Measurements from ENCODE around the gene HPSE2.
"Not testable (repeated sequence)": the region's sequence is repeated elsewhere in the genome, so short reads cannot be mapped to it uniquely, and the experiment has no call there.

Gene HPSE2

DNA sequence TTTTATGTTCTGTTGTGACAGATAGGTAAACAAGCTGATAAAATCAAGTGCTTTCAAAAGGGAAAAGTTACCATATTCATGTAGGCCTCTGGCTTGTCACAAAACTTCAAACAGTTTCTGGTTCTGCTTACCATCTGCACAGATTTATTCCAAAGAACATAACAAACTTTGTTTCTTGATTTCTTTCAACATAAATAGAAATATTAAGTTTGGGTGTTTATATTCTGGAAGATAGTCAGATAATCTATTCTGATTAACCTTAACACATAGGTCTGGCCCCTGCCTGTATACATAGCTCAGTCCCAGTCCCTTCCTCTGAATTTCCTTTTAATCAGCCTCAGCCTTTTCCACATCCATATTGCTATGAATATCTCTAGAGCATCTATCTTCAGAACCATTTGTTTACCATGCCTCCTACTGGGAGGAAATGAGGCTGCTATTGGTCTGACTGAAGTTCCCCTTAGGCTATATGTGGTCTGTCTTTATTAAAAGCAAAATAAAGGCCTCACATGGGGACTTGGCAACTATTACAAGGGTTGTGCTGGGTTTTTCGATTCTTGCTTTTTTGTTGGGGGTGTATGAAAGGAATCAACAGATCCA lies 319.0 kb downstream of the HPSE2 start:
- DNase-seq: no peak

DNA sequence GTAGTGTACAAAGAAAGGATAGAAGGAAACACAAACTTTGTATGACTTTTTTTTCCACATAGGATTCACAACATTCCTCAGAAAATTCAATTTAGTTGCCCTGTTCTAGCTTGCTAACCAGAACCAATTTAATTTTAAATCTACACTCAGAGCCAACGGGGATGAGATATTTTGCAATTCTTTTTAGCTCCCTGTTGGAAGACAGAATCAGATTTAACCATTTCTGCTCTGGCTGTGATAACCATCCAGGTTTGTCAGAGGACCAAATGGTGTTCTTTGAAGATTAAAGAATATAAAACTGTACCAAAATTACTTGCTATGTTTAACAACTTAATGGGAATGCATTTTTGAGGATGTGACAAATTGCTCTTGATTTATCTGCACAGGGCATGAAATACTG lies 319.7 kb downstream of the HPSE2 start:
- DNase-seq: no peak

DNA sequence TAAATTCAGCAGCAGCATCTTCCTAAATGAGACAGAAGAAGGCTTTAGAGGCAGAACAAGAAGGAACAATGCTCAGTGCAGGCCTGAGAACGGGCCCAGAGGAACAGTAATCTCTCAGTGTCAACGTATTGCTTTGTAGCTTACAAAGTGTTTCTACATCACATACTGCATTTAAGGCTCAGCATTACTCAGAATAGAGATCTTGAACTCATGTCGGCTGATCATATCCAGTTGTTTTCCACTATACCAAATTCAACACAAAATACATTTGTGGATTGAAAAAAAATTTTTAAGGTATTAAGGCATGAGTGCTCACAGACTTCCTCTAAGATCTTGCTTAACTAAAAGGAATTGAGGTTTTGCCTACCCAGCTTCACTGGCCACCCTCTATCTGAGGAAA lies 325.1 kb downstream of the HPSE2 start:
- no peak for DNase-seq

DNA sequence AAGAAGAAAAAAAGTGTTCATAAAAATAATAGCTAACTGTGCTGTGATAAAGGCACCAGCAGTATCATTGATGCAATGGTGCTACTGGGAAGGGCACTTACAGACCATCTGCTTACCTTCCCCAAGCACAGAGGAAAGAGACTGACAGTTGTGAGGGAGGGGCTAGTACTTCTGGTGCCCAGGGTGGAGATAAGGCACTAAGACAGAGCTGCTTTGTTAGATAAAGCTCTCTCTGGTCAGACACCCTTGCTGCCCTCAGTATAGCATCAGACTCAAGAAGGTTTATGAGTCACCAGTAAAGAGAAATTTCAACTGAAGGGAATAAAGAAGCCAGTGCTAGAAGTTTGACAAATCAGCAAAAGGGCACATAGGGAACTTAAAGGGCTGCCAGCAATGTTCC lies 325.6 kb downstream of the HPSE2 start:
- DNase-seq: no peak

DNA sequence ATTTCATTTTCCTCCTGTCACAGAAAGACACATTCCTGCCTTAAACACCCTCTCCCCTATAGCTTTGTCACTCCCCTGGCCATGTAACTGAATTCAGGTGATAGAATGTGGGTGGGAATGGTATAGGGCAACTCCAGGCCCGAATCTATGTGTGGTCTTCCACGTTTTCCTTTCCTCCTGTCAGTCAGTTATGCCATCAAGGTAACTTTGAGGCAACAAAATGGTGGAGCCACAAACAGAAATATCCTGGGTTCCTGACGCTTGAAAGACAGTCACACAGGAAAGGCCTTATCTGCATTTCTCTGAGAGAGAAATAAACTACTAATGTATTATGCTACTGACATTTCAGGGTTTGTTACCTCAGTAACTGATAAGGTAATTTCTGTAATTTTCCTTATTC lies 326.8 kb downstream of the HPSE2 start:
- DNase-seq: no peak

DNA sequence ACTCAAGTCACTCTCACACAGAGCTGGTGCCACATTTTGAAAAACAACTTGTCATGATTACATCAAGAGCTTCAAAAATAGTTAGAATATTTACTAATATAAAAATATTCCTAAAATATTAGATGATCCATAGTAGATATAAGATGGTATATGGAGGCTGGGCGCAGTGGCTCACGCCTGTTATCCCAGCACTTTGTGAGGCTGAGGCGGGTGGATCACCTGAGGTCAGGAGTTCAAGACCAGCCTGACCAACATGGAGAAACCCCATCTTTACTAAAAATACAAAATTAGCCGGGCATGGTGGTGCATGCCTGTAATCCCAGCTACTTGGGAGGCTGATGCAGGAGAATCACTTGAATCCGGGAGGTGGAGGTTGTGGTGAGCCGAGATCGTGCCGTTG lies 327.4 kb downstream of the HPSE2 start:
- DNase-seq: not testable (repeated sequence)

DNA sequence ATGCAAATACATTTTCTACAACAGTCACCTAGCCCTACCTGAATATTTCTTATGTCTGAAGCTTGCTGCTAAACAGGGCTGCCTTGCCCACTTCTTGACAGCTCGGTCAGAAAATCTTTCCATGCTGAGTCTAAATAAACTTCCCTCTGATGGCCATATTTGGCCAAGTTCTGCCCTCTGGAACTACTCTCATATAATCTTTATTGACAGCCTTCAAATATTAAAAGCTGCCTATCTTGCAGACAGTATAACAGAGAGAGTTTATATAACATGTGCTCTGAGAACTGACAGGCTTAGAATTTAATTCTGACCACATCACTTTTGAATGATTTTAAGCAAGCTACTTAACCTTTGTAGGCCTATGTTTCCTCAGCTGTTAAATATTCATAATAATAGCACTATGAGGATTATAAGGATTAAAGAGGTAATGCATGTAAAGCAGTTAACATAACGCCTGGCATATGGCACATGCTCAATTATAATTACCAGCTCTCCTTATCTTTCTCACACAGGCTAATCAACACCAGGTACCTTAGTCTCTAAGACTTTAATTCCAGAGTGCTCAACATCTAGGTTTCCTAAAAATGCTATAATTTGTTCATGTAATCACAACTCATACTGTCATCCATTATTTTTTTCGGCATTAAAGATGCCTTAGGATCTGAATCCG lies 334.1 kb downstream of the HPSE2 start:
- DNase-seq: no peak

DNA sequence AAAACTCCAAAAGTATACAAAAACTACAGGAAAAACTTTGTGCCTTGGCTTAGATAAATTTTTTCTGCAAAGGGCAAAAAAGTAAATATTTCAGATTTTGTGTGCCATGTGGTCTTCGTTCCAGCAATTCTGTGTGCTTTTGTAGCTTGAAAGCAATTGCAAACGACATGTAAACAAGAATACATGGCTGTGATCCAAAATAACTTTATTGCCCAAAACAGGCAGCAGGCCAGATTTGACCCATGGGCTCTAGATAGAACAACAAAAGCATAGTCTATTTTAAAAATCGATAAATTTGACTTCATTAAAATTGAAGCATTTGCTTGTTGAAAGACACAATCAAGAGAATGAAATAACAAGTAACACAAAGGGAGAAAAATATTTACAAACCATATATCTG lies 336.6 kb downstream of the HPSE2 start:
- no peak for DNase-seq

DNA sequence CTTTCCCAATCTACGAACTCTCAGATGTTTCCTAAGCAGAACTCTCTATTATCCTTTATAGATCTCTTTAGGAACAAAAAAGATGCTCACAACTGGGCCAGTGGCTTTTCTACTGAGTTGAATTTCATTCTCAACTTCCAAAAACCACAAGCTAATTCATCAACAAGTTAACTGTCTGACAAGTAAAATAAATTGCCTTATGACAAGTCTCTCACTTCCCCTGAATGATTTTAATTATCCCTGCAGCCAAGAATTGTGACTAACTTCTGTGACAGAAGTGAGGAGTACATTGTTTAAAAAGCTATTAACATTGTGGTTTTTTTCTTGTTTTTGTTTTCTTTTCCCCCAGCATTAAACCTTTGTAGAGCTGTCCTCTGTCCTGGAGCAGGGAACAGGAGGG lies 343.1 kb downstream of the HPSE2 start:
- no peak for DNase-seq

DNA sequence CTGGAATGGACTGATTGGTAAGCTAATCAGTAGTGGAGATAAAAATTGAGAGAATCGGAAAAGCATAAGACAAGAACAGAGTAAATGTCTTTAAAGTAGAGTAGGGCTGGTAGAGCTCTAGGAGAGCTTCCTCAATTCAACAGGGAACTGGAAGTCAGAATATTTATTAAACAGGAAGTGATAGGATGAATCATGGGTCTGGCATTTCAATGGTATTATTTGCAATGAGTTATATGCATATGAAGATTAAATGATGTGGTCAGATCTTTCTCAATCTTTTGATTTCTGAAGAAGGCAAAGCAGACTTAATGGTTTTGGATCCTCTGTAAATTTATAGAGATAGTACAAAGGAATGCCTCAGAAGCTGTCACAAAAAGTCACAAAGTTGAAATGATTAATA lies 349.0 kb downstream of the HPSE2 start:
- no peak for DNase-seq

DNA sequence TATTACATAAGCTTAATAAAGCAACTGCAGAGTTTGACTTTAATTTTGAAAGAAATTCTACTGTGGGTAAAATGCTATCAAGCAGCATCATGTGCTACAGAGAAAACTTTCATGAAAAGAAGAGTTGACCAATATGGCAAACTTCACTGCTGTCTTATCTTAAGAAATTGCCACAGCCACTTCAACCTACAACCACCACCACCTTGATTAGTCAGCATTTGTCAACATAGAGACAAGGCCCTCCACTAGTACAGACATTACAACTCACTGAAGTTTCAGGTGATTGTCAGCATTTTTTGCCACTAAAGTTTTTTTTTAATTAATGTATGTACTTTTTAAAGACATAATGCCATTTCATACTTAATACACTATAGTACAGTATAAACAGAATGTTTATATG lies 350.3 kb downstream of the HPSE2 start:
- DNase-seq: no peak

DNA sequence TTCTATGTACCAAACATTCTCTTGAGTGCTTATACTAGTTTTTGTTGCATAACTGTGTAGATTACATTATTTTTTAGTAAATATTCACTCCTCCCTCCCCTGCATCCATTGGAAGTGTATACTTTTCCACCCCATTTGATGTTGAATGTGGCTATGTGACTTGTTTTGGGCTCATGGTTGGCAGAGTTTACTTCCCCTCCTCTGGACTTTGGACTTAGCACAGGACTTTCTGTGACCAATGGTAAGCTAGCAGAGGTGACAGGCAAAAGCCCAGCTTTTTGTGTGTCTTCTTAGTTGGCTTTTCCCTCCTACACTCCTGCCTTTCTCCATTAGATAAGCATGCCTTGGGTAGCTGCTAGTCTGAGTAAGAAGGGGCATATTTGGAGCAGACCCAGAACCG lies 353.9 kb downstream of the HPSE2 start:
- DNase-seq: no peak

DNA sequence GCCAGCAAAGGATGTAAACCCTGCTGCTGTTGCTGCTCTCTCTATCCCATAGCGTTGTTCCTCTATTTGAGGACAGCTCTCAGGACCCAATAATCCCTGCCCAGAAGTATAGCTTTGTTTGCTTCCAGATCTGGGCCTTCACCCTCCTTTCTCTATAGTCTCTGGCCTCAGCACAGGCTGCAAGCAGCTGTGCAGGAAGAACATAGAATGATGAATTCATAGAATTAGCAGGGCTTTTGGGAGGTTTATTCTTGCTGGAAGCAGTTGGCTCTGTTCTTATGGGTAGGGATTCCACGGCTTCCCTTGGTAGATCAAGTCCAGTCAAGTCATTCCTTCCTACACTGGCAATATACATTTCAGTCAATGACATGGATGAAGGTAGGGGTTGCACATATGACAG lies 354.7 kb downstream of the HPSE2 start:
- DNase-seq: no peak

DNA sequence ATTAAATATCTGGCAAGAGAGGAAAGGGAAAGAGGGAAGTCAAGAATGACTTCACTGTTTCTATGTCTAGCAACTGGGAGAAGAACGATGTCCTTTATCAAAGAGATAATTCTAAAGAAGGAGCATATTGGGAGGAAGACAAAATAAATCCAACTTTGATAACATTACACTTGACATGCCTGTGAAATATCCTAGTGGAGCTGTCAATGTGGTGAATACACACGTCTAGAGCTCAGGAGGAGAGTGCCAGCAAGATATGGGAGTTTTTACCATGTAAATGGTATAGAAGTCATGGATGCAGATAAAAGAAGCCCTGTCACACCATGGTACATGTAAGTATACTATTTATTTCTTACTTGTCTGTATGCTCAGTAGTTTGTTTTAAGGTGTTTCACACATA lies 356.7 kb downstream of the HPSE2 start:
- DNase-seq: no peak

DNA sequence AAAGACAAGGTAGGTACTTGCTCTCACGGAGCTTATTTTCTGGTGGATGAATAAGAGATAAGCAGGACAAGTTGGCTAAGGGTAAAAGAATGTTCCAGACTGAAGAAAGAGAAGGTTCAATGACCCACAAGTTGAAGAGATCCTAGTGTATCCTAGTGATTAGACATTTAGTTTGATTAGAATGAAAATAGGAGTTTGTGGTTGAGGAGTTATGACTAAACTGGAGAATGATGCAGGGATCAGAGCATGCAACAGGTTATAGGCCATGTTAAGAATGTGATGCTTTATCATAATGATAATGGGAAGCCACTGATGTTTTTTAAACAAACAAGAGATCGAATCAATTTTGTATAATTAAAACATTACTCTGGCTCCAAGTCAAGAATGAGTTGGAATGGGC lies 357.2 kb downstream of the HPSE2 start:
- DNase-seq: no peak

DNA sequence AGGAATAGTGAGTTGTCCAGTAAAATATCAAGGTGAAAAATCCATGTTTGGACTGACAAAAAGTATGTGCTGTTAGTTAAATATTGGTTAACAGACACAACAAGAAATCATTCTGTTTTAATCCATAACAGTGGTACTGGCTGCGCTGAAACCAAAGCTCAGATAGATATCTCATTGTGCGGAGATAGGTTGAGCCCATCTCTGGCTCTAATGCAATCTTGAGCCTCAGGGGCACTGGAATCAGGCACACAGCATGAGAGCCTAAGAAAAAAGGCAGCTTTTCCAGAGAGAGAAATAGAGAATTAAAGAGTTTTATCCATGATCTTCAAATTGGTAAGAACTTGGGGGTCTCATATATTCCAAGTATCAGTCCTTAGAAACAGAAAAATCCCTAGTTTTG lies 373.7 kb downstream of the HPSE2 start:
- DNase-seq: no peak

DNA sequence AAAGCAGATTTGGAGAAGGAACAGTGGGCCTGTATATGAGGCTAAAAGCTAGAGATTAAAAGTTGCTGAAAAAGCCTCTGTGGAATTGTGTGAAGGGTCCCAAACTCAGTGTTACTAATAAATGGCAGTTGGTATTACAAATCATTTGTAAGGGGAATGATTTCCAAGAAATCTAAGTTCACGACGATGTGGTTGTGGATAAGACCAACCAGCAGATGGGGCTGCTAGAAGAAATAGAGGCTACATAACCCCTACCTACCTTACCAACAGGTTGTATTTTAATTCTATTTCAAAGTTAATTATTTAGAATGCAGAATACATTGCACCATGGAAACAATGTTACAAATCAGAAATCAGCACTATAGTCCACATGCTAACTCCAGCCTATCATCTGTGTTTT lies 377.1 kb downstream of the HPSE2 start:
- no peak for DNase-seq

DNA sequence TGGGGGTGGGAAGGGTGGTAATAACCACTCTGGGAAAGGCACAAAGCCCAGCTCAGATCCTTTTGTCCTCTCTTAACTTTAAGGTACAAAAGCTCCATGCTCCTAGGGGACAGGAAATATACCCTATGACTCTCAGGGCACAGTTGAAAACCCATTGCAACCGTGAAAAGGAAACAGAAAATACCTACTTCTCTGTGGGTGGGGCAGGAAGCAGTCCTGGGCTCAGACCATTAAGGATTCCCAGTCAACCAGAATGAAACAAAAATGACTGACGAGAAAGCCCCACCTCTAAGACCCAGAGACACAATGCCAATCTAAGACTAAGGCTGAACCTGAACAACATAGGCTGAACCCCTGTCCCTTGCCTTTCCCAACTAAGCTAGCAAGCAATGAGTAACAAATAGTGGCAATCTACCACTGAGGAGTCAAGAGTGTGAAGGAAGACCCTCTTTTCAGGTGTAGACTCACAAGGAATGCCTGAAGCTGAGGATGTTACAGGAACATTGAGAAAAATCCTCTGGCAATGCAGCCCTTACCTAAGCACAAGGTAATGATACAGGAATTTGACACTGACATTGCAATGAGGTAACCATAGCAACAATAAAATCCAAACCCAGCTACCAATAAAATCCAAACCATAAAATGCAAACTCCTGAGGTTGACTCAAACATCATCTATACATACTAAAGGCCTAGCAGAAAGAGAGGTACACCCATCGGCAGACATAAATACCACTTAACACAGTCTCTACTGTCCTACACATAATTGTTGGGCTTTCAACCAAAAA lies 380.1 kb downstream of the HPSE2 start:
- no peak for DNase-seq

DNA sequence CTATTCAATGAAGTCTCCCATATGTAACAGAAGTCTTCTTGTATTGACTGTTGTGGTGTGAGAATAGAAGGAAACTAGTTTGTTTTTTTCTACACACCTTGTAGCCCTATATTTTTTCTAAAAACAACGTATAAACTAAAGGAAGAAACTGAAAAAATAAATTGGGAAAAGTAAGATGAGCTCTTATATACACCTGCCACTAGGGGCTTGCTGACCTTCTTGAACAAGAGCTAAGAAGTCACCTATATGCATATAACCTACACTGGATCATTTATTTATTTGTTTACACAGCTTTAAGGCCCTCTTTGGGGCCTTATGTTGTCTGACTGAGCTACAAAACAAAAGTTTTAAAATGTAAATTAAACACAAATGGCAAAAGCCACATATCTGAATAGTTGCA lies 383.0 kb downstream of the HPSE2 start:
- no peak for DNase-seq

DNA sequence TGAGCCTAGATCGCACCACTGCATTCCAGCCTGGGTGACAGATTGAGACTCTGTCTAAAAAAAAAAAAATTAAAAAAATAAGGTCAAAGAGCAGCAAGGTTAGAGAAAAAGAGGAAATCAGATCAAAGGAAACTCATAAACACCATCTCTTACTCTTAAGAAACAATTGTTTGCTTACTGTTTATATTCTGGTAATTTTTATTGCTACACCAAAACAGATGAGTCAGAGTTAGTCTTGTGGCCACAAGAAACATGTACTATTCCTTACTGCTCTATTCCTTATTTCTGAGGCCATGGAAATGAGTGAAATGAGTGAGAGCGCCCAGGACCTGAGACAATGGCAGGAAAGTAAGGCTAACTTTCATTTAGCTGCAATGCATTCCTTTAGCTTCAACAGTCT lies 387.3 kb downstream of the HPSE2 start:
- DNase-seq: no peak

DNA sequence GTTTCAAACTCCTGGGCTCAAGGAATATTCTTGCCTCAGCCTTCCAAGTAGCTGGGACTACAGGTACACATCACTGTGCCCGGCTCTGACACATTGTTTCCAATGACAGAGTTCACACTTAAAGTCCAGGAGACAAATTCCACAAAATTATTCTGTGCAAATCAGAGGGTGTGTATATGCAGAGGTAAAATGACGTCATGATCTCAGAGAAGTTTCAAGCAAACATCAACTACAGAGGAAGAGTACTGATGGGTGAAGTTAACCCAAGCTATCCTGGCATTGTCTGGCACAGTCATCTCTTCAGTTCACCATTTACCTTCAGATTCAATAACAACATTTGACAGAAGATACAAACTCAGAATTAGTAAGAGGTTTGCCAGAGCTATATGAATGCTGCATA lies 388.9 kb downstream of the HPSE2 start:
- no peak for DNase-seq

DNA sequence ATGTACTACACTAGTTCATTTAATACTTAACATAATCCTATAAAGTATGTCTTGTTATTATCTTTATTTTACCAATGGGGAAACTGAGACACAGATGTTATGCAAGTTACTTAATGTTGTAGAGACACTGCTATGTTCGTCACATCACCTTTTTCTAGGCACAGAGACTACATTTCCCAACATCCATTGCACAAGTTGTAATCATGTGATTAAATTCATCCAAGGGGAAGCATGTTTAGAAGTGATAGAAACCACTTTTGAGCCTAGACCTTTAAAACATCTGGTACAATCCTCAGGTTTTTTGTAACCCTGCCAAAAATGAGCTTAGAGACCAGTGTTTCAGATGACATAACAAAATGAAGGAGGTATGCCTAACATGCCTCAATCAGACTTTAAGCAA lies 402.1 kb downstream of the HPSE2 start:
- no peak for DNase-seq

DNA sequence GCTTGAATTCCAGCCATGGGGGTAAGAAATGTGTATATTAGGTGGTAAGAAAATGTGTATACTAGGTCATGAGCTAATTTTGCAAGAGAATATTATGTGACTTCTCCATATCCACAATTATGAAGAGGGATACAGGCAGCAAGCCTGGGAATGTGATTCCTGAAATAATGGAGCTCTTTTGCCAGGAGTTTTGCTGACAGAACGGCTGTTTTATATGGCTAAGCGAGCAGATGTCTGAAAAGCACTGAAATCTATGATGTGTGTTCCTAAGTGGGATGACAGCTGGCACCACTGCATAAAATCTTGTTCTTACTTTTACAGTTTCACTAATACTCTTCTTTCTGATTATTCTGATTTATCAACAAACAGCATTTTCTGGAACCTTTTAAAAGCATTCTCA lies 402.9 kb downstream of the HPSE2 start:
- DNase-seq: no peak

DNA sequence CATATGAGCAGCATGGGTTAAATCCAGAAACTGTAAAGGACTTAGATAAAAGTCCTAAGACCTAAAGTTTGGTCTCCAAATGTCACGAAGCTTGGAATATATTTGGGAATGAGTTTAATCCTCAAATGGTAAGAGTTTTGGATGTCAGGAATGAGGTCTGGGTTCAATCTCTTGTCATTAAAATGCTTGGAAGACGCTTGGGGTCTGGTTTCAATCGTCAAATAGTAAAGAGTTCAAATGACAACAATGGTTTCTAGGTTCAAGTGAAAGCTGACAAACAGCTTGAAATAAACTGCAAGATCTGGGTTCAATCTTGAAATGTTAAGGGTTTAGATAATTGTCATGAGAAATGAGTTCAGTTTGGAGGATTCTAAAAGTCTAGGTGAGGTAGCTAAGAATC lies 403.5 kb downstream of the HPSE2 start:
- no peak for DNase-seq

DNA sequence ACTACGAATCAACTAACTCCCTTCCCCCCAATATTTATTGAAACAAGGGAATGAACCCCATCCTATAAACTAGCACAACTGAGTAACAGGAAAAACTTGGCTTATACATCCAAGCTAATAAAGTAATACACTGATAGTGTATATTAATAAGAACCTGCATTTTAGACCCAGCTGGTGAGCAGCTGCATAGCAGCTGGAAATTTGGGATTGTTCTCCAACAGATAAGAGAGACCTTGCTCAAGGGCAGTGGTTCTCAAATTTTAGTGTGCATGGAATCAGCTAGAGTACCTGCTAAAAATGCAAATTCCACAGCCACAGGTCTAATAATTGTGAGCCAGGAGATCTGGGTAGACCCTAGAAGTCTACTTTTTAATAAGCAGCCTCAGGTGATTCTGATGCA lies 404.3 kb downstream of the HPSE2 start:
- DNase-seq: no peak

Data from NCI-H2081 (cell line).